ENCODE results near the gene SLK.

SLK gene

GRCh38 chr10:104033401-104033930 lies 66.5 kb downstream of the SLK start:
- no peak for DNase-seq (ENCODE audit: low spot score)

GRCh38 chr10:104033966-104034365 lies 67.0 kb downstream of the SLK start:
- no peak for DNase-seq (ENCODE audit: low spot score)

- DNase-seq (ENCODE audit: low spot score), result no peak
Measured at GRCh38 chr10:104034401-104035193, 67.7 kb downstream of the SLK start.

GRCh38 chr10:104035194-104036068 lies 68.5 kb downstream of the SLK start:
- no peak for DNase-seq (ENCODE audit: low spot score)

- DNase-seq (ENCODE audit: low spot score), result no peak
Measured at GRCh38 chr10:104036069-104036384, 69.1 kb downstream of the SLK start.

- DNase-seq (ENCODE audit: low spot score), result no peak
Measured at GRCh38 chr10:104036518-104037260, 69.7 kb downstream of the SLK start.

- no peak for DNase-seq (ENCODE audit: low spot score)
Measured at GRCh38 chr10:104037261-104037951, 70.5 kb downstream of the SLK start.

GRCh38 chr10:104038537-104038936 lies 71.6 kb downstream of the SLK start:
- DNase-seq (ENCODE audit: low spot score), result no peak

GRCh38 chr10:104038958-104039752 lies 72.2 kb downstream of the SLK start:
- DNase-seq (ENCODE audit: low spot score), result no peak

- DNase-seq (ENCODE audit: low spot score), result no peak
Measured at GRCh38 chr10:104040382-104040781, 73.4 kb downstream of the SLK start.

- DNase-seq (ENCODE audit: low spot score), result no peak
Measured at GRCh38 chr10:104040862-104041789, 74.2 kb downstream of the SLK start.

GRCh38 chr10:104041891-104042535 lies 75.1 kb downstream of the SLK start:
- DNase-seq (ENCODE audit: low spot score), result no peak

- no peak for DNase-seq (ENCODE audit: low spot score)
Measured at GRCh38 chr10:104043185-104043830, 76.4 kb downstream of the SLK start.

- DNase-seq (ENCODE audit: low spot score), result no peak
Measured at GRCh38 chr10:104043854-104044253, 76.9 kb downstream of the SLK start.

- DNase-seq (ENCODE audit: low spot score), result peak; percentile 89
Measured at GRCh38 chr10:104045151-104046089, 78.5 kb downstream of the SLK start.

GRCh38 chr10:104046651-104047050 lies 79.7 kb downstream of the SLK start:
- no peak for DNase-seq (ENCODE audit: low spot score)

GRCh38 chr10:104049504-104050250 lies 82.7 kb downstream of the SLK start:
- peak; percentile 85 for DNase-seq (ENCODE audit: low spot score)
